Body of pancreas (tissue), 4 donors: ENCODE data around the gene PIK3R5. TPM values are rescaled to one million over a fixed set of nuclear protein-coding genes. Genes with fewer than 3 reads are reported as not detected.
A peak's percentile ranks its signal among the peaks of the same experiment; 100 is the strongest.

Experiments used
- ATAC-seq: fragments of 150-250 bp; one replicate; pipeline ENCODE4 v1.9.1; 2016
- DNase-seq, 4 donors: peaks; one replicate each; pipeline ENCODE4 v3.0.0-alpha.2; 2019
- H3K27ac ChIP-seq, 4 donors: fragments of 200-600 bp; sonication (generic); 1 replicate in 3 of 4; 2 replicates in 1 of 4; pipeline versions ENCODE4 v1.5.1 to v1.6.1; 2016 to 2019; ENCODE audit warnings: mild to moderate bottlenecking in 1 of 4, mixed read lengths in 1 of 4, moderate library complexity in 1 of 4
- H3K27me3 ChIP-seq, 2 donors: fragments of 200-600 bp; sonication (generic); one replicate each; pipeline ENCODE4 v1.6.0; 2016; ENCODE audit warnings: mild to moderate bottlenecking in 1 of 2
- H3K36me3 ChIP-seq, 2 donors: fragments of 200-600 bp; sonication (generic); replicated peaks in 1 of 2; 2 replicates each; pipeline ENCODE4 v1.5.1; 2016; ENCODE audit warnings: low read depth in 2 of 2; ENCODE audit not compliant: insufficient read depth in 1 of 2
- H3K4me1 ChIP-seq: fragments of 200-600 bp; sonication (generic); one replicate; pipeline ENCODE4 v1.6.0; 2016
- H3K4me3 ChIP-seq, 2 donors: fragments of 200-600 bp; sonication (generic); 1 replicate in 1 of 2; 2 replicates in 1 of 2; pipeline ENCODE4 v1.5.1; 2016 to 2019
- H3K9me3 ChIP-seq, 3 donors: fragments of 200-600 bp; sonication (generic); 1 replicate in 2 of 3; 2 replicates in 1 of 3; pipeline ENCODE4 v1.5.1; 2016
- CTCF ChIP-seq, 7 experiments: fragments of 450-650 bp in 4 of 7; fragments of 200-600 bp in 3 of 7; sonication (generic) in 3 of 7; IDR thresholded peaks; one replicate each; pipeline ENCODE4 v1.5.1; 2016 to 2019; ENCODE audit warnings: antibody characterized with exemption in 7 of 7
- POLR2A ChIP-seq, 3 donors: fragments of 450-650 bp; IDR thresholded peaks; one replicate each; pipeline ENCODE4 v1.6.1; 2016; ENCODE audit warnings: antibody characterized with exemption in 3 of 3, mild to moderate bottlenecking in 2 of 3
- WGBS, 2 donors: methylation state at CpG; one replicate each; pipeline ENCODE4 v1.1.5; 2017; 5-methylcytosine and 5-hydroxymethylcytosine counted together
- intact Hi-C: fragments of 100-400 bp; cut with DNase I; formaldehyde crosslinking; loops from one replicate; pipeline ENCODE4 v1.15.1; 2023
- total RNA-seq, 2 donors: library from RNA; depleted of rRNA; stranded (reverse); fragments of >200 nt; gene quantifications; one replicate each; pipeline ENCODE4 v1.1.0, GENCODE V29; 2016

The PIK3R5 gene
- total RNA-seq, 2 donors from 2014 or later, result 4.6 to 4.7 TPM

GRCh38 chr17:8922928-8923327, 42.6 kb downstream of the PIK3R5 start:
- no peaks in the 10 kb centered on the region for H3K4me1 ChIP-seq
- peaks cover 0 to 9% (median 0%) of the 10 kb centered on the region in 3 donors for H3K9me3 ChIP-seq
- H3K27ac ChIP-seq, result peak overlapping the region in 1 of 4 donors; percentile 65
- intact Hi-C loops, result no loop called here
- TF ChIP-seq CTCF (IDR thresholded peaks at IDR 0.05), result no peak
- TF ChIP-seq POLR2A (IDR thresholded peaks at IDR 0.05), result peak in 1 of 3 donors; percentile 3
- no peaks in the 10 kb centered on the region for H3K36me3 ChIP-seq
- 59 to 66% methylated on average over 4 of the region's 4 CpGs for WGBS, 2 donors
- ATAC-seq (no peak), DNase-seq (no peak)
- no peaks in the 10 kb centered on the region for H3K27me3 ChIP-seq
- H3K4me3 ChIP-seq, result no peak overlapping the region

- Histone ChIP-seq H3K4me3 (no peak overlapping the region), H3K27me3 (no peaks in the 10 kb centered on the region), H3K4me1 (no peaks in the 10 kb centered on the region), H3K9me3 (peaks cover 0 to 5% (median 0%) of the 10 kb centered on the region in 3 donors), H3K27ac (peak overlapping the region in 1 of 4 donors; percentile 65), H3K36me3 (no peaks in the 10 kb centered on the region)
- ATAC-seq, result peak; percentile 33
- peak in 1 of 4 donors; percentile 51 for DNase-seq
- WGBS, 2 donors, result 36 to 49% methylated on average over 6 of the region's 6 CpGs
- TF ChIP-seq CTCF (IDR thresholded peaks at IDR 0.05) (no peak), POLR2A (IDR thresholded peaks at IDR 0.05) (peak in 2 of 3 donors; percentile 9 to 38)
- intact Hi-C loops, result no loop called here
These were observed 43.1 kb downstream of the PIK3R5 start for GRCh38 chr17:8922451-8922850.

- ATAC-seq, result no peak
- no peak for DNase-seq
- Histone ChIP-seq H3K27me3 (no peaks in the 10 kb centered on the region), H3K4me1 (no peaks in the 10 kb centered on the region), H3K27ac (no peak overlapping the region), H3K36me3 (no peaks in the 10 kb centered on the region), H3K4me3 (no peak overlapping the region), H3K9me3 (no peaks in the 10 kb centered on the region)
- intact Hi-C loops, result no loop called here
- 29 to 38% methylated on average over 2 of the region's 2 CpGs for WGBS, 2 donors
- TF ChIP-seq CTCF (IDR thresholded peaks at IDR 0.05), result no peak
- TF ChIP-seq POLR2A (IDR thresholded peaks at IDR 0.05), result no peak
These were observed 44.4 kb downstream of the PIK3R5 start for GRCh38 chr17:8921147-8921546.

- ATAC-seq (no peak), DNase-seq (no peak)
- Histone ChIP-seq H3K36me3 (no peaks in the 10 kb centered on the region), H3K4me3 (no peak overlapping the region), H3K27me3 (no peaks in the 10 kb centered on the region), H3K9me3 (no peaks in the 10 kb centered on the region), H3K4me1 (no peaks in the 10 kb centered on the region), H3K27ac (no peak overlapping the region)
- TF ChIP-seq CTCF (IDR thresholded peaks at IDR 0.05) (no peak), POLR2A (IDR thresholded peaks at IDR 0.05) (no peak)
- WGBS, 2 donors, result 69 to 73% methylated on average over 3 of the region's 3 CpGs
- intact Hi-C loops, result no loop called here
These were observed 46.6 kb downstream of the PIK3R5 start for GRCh38 chr17:8918807-8919465.

GRCh38 chr17:8916466-8916865, 49.0 kb downstream of the PIK3R5 start:
- Histone ChIP-seq H3K36me3 (no peaks in the 10 kb centered on the region), H3K27ac (peak overlapping the region in 2 of 4 donors; percentile 12 to 53), H3K4me1 (no peaks in the 10 kb centered on the region), H3K27me3 (no peaks in the 10 kb centered on the region), H3K4me3 (no peak overlapping the region), H3K9me3 (no peaks in the 10 kb centered on the region)
- ATAC-seq, result no peak
- 69 to 73% methylated on average over 6 to 7 of the region's 7 CpGs for WGBS, 2 donors
- TF ChIP-seq POLR2A (IDR thresholded peaks at IDR 0.05) (no peak), CTCF (IDR thresholded peaks at IDR 0.05) (no peak)
- intact Hi-C loops, result no loop called here
- peak in 1 of 4 donors; percentile 51 for DNase-seq
